OCI-LY1 (cell line): Measurements from ENCODE around the gene PDE4D.

ENCODE experiments used
- H2AFZ ChIP-seq: fragments of 200-600 bp; sonication (generic), shearing (Covaris generic); 2 replicates; pipeline ENCODE4 v1.6.0; 2014; ENCODE audit warnings: antibody characterized with exemption, mild to moderate bottlenecking, low read length
- H3F3A ChIP-seq: fragments of 200-600 bp; sonication (generic), shearing (Covaris generic); 2 replicates; pipeline ENCODE4 v1.6.0; 2014; ENCODE audit warnings: mild to moderate bottlenecking, antibody characterized with exemption, low read length, moderate library complexity; ENCODE audit not compliant: insufficient read depth
- H3K27ac ChIP-seq: fragments of 200-600 bp; sonication (generic); 2 replicates; pipeline ENCODE4 v1.5.1; 2014; ENCODE audit warnings: low read length, mixed run types, mild to moderate bottlenecking, low read depth; ENCODE audit not compliant: poor library complexity, severe bottlenecking
- H3K27me3 ChIP-seq: fragments of 200-600 bp; sonication (generic); 2 replicates; pipeline ENCODE4 v1.6.0; 2014; ENCODE audit warnings: antibody characterized with exemption, mild to moderate bottlenecking, low read length, moderate library complexity; ENCODE audit not compliant: insufficient read depth
- H3K36me3 ChIP-seq: fragments of 200-600 bp; sonication (generic); 2 replicates; pipeline ENCODE4 v1.6.1; 2014; ENCODE audit warnings: mild to moderate bottlenecking, antibody characterized with exemption, low read length, moderate library complexity, mixed read lengths; ENCODE audit not compliant: insufficient read depth
- H3K4me1 ChIP-seq: fragments of 200-600 bp; sonication (generic); 2 replicates; pipeline ENCODE4 v1.5.1; 2014; ENCODE audit warnings: mild to moderate bottlenecking, low read length, moderate library complexity; ENCODE audit not compliant: insufficient read depth, severe bottlenecking
- H3K4me2 ChIP-seq: fragments of 200-600 bp; sonication (generic), shearing (Covaris generic); 2 replicates; pipeline ENCODE4 v1.6.1; 2014; ENCODE audit warnings: low read length
- H3K4me3 ChIP-seq: fragments of 200-600 bp; sonication (generic); 2 replicates; pipeline ENCODE4 v1.5.1; 2014; ENCODE audit warnings: low read length, low read depth, mild to moderate bottlenecking, mixed read lengths; ENCODE audit not compliant: poor library complexity, severe bottlenecking
- H3K79me2 ChIP-seq: fragments of 200-600 bp; shearing (Covaris generic); 2 replicates; pipeline ENCODE4 v1.6.1; 2016; ENCODE audit warnings: mixed run types, low read length, mixed read lengths; ENCODE audit not compliant: insufficient read depth
- H3K9ac ChIP-seq: fragments of 200-600 bp; sonication (generic), shearing (Covaris generic); 2 replicates; pipeline ENCODE4 v1.6.1; 2014; ENCODE audit warnings: mild to moderate bottlenecking, low read length, mixed read lengths
- H3K9me2 ChIP-seq: fragments of 200-600 bp; sonication (generic), shearing (Covaris generic); 2 replicates; pipeline ENCODE4 v1.6.1; 2014; ENCODE audit warnings: low read depth, mild to moderate bottlenecking, low read length, mixed read lengths
- H3K9me3 ChIP-seq: fragments of 200-600 bp; shearing (Covaris generic); 2 replicates; pipeline ENCODE4 v1.6.1; 2014; ENCODE audit warnings: low read length, mixed read lengths
- H4K20me1 ChIP-seq: fragments of 200-600 bp; sonication (generic), shearing (Covaris generic); 2 replicates; pipeline ENCODE4 v1.6.0; 2016; ENCODE audit warnings: mild to moderate bottlenecking, low read length; ENCODE audit not compliant: insufficient read depth
- EZH2 ChIP-seq: fragments of 200-600 bp; sonication (generic), shearing (Covaris generic); IDR thresholded peaks from 2 replicates; pipeline ENCODE4 v1.8.0; 2017; ENCODE audit warnings: borderline replicate concordance, mixed run types, mild to moderate bottlenecking, antibody characterized with exemption, low read length, moderate library complexity, mixed read lengths
- TF ChIP-seq, protein P1 (sequence below): fragments of 200-600 bp; sonication (generic), shearing (Covaris generic); IDR thresholded peaks from 2 replicates; pipeline ENCODE4 v1.5.1; 2017; ENCODE audit warnings: mild to moderate bottlenecking, antibody characterized with exemption, low read length, moderate library complexity, mixed read lengths

The PDE4D gene

DNA sequence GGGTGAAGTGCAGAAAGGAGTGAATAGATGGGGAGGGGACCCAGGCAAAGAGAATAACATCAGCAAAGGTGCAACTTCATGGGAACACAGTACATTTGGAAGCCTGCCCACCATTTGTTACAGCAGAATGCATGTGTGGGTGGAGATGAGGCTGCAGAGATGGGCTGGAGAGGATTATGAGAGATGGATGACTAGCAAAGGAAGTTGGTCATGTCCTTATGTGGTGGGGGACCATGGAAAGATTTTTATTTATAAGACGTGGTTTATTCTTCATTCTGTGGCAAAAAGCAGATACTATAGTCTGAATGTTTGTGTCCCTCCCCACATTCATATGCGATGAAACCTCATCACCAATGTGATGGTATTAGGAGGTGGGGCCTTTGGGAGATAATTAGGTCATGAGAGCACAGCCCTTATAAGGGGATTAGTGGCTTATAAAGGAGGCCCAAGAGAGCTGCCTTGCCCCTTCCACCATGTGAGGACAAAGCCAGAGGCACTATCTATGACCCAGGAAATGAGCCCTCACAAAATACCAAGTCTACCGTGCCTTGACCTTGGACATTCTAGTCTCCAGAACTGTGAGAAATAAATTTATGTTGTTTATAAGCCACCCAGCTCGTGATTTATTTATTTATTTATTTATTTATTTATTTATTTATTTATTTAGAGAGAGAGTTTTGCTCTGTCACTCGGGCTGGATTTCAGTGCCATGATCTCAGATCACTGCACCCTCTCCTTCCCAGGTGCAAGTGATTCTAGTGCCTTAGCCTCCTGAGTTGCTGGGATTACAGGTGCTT lies 827.0 kb downstream of the PDE4D start:
- Histone ChIP-seq H3K27ac (no peak overlapping the region), H3K9me3 (no peaks in the 10 kb centered on the region), H3K27me3 (no peaks in the 10 kb centered on the region), H3K36me3 (no peaks in the 10 kb centered on the region), H3K79me2 (no peaks in the 10 kb centered on the region), H3K4me3 (no peak overlapping the region), H4K20me1 (no peaks in the 10 kb centered on the region), H3F3A (no peaks in the 10 kb centered on the region), H3K9ac (no peak overlapping the region), H3K9me2 (no peaks in the 10 kb centered on the region), H3K4me1 (no peaks in the 10 kb centered on the region), H3K4me2 (no peak overlapping the region), H2AFZ (no peak overlapping the region)
- TF ChIP-seq EZH2 = no peak
- TF ChIP-seq, protein P1, sequence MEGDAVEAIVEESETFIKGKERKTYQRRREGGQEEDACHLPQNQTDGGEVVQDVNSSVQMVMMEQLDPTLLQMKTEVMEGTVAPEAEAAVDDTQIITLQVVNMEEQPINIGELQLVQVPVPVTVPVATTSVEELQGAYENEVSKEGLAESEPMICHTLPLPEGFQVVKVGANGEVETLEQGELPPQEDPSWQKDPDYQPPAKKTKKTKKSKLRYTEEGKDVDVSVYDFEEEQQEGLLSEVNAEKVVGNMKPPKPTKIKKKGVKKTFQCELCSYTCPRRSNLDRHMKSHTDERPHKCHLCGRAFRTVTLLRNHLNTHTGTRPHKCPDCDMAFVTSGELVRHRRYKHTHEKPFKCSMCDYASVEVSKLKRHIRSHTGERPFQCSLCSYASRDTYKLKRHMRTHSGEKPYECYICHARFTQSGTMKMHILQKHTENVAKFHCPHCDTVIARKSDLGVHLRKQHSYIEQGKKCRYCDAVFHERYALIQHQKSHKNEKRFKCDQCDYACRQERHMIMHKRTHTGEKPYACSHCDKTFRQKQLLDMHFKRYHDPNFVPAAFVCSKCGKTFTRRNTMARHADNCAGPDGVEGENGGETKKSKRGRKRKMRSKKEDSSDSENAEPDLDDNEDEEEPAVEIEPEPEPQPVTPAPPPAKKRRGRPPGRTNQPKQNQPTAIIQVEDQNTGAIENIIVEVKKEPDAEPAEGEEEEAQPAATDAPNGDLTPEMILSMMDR = no peak

- no peak overlapping the region for H3K4me2 ChIP-seq
- no peaks in the 10 kb centered on the region for H3K9me2 ChIP-seq
- H3K4me3 ChIP-seq = no peak overlapping the region
- H2AFZ ChIP-seq = no peak overlapping the region
- H3K9ac ChIP-seq = no peak overlapping the region
- H3K4me1 ChIP-seq = no peaks in the 10 kb centered on the region
- no peaks in the 10 kb centered on the region for H4K20me1 ChIP-seq
- TF ChIP-seq, protein P1 = no peak
- no peak for TF ChIP-seq EZH2
- no peak overlapping the region for H3K27ac ChIP-seq
- H3K27me3 ChIP-seq = no peaks in the 10 kb centered on the region
- H3K9me3 ChIP-seq = no peaks in the 10 kb centered on the region
- H3K79me2 ChIP-seq = no peaks in the 10 kb centered on the region
- H3K36me3 ChIP-seq = no peaks in the 10 kb centered on the region
- H3F3A ChIP-seq = no peaks in the 10 kb centered on the region
These were observed 828.0 kb downstream of the PDE4D start for GRCh38 chr5:59065554-59065953.

- Histone ChIP-seq H3K36me3 (no peaks in the 10 kb centered on the region), H3K4me1 (no peaks in the 10 kb centered on the region), H4K20me1 (no peaks in the 10 kb centered on the region), H3K4me3 (no peak overlapping the region), H3K4me2 (no peak overlapping the region), H3K9me3 (no peaks in the 10 kb centered on the region), H3K27ac (no peak overlapping the region), H3K27me3 (no peaks in the 10 kb centered on the region), H3K79me2 (no peaks in the 10 kb centered on the region), H2AFZ (no peak overlapping the region), H3K9me2 (no peaks in the 10 kb centered on the region), H3F3A (no peaks in the 10 kb centered on the region), H3K9ac (no peak overlapping the region)
- TF ChIP-seq, protein P1 = no peak
- TF ChIP-seq EZH2 = no peak
These were observed 829.2 kb downstream of the PDE4D start for GRCh38 chr5:59064293-59064692.
